Colonic mucosa (tissue), 4 donors: Measurements from ENCODE around the gene THBS3. TPM values are rescaled to one million over a fixed set of nuclear protein-coding genes. Genes with fewer than 3 reads are reported as not detected.

Experiments
- DNase-seq: peaks from one replicate; pipeline ENCODE4 v3.0.0-alpha.2; 2020
- H3K27ac ChIP-seq: fragments of 200-600 bp; one replicate; pipeline ENCODE4 v1.8.0; 2021
- H3K27me3 ChIP-seq: fragments of 200-600 bp; one replicate; pipeline ENCODE4 v1.8.0; 2021
- H3K36me3 ChIP-seq: fragments of 200-600 bp; one replicate; pipeline ENCODE4 v1.8.0; 2021
- H3K4me1 ChIP-seq: fragments of 200-600 bp; one replicate; pipeline ENCODE4 v1.8.0; 2021; ENCODE audit warnings: mild to moderate bottlenecking
- H3K4me3 ChIP-seq: fragments of 200-600 bp; one replicate; pipeline ENCODE4 v1.8.0; 2021
- H3K9ac ChIP-seq, 2 donors: one replicate each; pipeline ENCODE4 v1.7.0; 2013; ENCODE audit warnings: control low read depth in 2 of 2, low read depth in 2 of 2, low read length in 2 of 2
- H3K9me3 ChIP-seq: fragments of 200-600 bp; one replicate; pipeline ENCODE4 v1.8.0; 2021
- intact Hi-C: fragments of 100-400 bp; cut with DNase I; formaldehyde crosslinking; loops from one replicate; pipeline ENCODE4 v1.14.1; 2022
- total RNA-seq, 2 donors: library from RNA; stranded (reverse); fragmentation: NEBNext Ultra II Directional in 1 of 2; extraction: Animal tissue kit (Norgen Biotek cat#: 25700) in 1 of 2; gene quantifications; one replicate each; pipeline ENCODE4 v1.2.1, GENCODE V29; 2021
- TF ChIP-seq, protein P1 (sequence below): fragments of 200-600 bp; IDR thresholded peaks from one replicate; pipeline ENCODE4 v1.8.0; 2022; ENCODE audit warnings: antibody characterized with exemption, mild to moderate bottlenecking
- donor health status: healthy.
- donor health status: DM: no; HTN: no; CAD: no.
- donor health status: DM: no; HTN: no; CAD: no.

THBS3 gene
- total RNA-seq, 2 donors from 2014 or later: 12.2 to 16.0 TPM

DNA sequence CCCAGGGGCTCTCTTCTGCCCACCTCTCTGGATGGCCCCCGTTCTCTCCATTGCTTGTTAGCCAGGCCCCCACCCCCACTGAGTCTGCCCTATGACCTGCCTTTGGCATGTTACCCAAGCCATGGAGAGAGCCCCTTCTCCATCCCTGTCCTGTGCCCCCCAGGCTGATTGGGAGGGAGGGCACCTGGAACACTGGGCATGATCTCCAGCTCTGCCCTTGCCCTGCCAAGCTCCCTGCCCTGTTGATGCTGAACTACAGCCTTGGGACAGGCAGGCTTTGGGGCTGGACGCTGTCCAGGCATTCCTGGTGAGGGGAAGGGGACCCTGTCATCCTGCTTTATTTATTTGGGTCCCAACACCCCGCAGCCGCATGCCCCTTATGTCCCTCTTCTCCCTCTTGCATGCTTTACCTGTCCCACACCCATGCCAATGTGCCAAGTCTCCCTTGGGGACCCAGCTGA, 23.3 kb downstream of the THBS3 start:
- H3K27ac ChIP-seq: peak overlapping the region; percentile 55

GRCh38 chr1:155183775-155184221, 23.9 kb downstream of the THBS3 start:
- Histone ChIP-seq H3K27ac (no peak overlapping the region), H3K27me3 (no peaks in the 10 kb centered on the region), H3K36me3 (no peaks in the 10 kb centered on the region), H3K4me3 (no peak overlapping the region), H3K9ac (no peak overlapping the region), H3K9me3 (no peaks in the 10 kb centered on the region), H3K4me1 (peaks cover 8% of the 10 kb centered on the region)
- intact Hi-C loops: no loop called here
- DNase-seq: no peak
- TF ChIP-seq, protein P1, sequence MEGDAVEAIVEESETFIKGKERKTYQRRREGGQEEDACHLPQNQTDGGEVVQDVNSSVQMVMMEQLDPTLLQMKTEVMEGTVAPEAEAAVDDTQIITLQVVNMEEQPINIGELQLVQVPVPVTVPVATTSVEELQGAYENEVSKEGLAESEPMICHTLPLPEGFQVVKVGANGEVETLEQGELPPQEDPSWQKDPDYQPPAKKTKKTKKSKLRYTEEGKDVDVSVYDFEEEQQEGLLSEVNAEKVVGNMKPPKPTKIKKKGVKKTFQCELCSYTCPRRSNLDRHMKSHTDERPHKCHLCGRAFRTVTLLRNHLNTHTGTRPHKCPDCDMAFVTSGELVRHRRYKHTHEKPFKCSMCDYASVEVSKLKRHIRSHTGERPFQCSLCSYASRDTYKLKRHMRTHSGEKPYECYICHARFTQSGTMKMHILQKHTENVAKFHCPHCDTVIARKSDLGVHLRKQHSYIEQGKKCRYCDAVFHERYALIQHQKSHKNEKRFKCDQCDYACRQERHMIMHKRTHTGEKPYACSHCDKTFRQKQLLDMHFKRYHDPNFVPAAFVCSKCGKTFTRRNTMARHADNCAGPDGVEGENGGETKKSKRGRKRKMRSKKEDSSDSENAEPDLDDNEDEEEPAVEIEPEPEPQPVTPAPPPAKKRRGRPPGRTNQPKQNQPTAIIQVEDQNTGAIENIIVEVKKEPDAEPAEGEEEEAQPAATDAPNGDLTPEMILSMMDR: no peak

More for the DNA sequence above, 23.3 kb downstream of the THBS3 start:
- Histone ChIP-seq H3K4me3 (no peak overlapping the region), H3K27me3 (no peaks in the 10 kb centered on the region), H3K4me1 (peaks cover 8% of the 10 kb centered on the region), H3K9me3 (no peaks in the 10 kb centered on the region), H3K36me3 (no peaks in the 10 kb centered on the region), H3K9ac (peak overlapping the region in 1 of 2 donors; percentile 77)
- TF ChIP-seq, protein P1: no peak
- no peak for DNase-seq
- intact Hi-C loops: no loop called here

DNA sequence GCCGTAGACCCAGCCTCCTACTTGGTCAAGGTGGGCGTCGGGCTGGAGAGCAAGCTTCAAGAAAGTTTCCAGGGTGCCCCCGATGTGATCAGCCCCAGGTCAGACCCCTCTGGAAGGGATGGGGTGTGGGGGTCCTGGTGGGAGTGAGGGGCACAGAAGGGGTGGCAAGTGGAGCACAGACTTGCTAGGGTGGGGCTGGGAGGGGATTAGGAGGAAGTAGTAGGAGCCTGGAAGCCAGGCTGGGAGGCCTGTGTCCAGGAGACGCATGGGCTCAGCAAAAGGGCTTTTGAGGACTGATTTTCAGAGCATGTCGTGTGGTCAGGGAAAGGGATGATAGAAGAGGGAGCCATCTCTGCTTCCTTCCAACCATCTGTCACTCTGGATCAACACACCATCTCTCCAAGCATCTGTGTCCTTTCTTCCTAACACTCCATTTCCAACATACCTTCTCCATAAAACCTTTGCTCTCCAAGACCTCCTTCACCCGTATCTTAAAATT, 25.6 kb downstream of the THBS3 start:
- no peak overlapping the region for H3K4me3 ChIP-seq
- TF ChIP-seq, protein P1: no peak
- DNase-seq: no peak
- H3K4me1 ChIP-seq: peaks cover 9% of the 10 kb centered on the region
- H3K9ac ChIP-seq: no peak overlapping the region
- no peak overlapping the region for H3K27ac ChIP-seq
- no peaks in the 10 kb centered on the region for H3K27me3 ChIP-seq
- H3K9me3 ChIP-seq: no peaks in the 10 kb centered on the region
- intact Hi-C loops: no loop called here
- H3K36me3 ChIP-seq: no peaks in the 10 kb centered on the region

DNA sequence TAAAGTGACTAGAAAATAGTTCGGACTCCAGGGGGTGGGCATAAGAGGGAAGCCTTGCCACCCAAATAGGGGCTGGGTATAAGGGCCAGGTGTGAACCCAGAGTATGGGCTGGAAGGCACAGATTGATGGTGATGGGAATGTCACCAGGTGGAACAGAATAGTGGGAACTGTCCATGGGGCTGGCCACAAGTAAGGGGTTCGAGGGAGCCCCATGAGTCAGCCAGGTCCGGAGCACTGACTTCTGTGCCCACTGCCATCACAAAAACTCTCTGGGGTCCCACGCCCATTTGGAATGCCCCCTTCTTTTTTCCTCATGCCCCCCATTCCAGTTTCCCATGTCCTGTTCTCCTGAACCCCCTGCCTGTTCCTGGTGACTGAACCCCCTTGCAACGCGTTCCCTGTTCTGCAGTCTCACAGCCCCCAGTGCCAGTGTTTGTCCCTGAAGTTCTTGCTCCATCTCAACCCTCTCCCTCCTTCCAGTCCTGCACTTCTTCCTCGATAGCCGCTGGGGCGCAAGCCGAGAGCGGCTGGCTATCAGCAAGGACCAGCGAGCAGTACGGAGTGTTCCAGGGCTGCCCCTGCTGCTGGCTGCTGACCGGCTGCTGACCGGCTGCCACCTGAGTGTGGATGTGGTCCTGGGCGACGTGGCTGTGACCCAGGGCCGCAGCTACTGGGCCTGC, 26.2 kb downstream of the THBS3 start:
- DNase-seq: no peak
- Histone ChIP-seq H3K27ac (no peak overlapping the region), H3K9me3 (no peaks in the 10 kb centered on the region), H3K4me3 (no peak overlapping the region), H3K27me3 (no peaks in the 10 kb centered on the region), H3K36me3 (no peaks in the 10 kb centered on the region), H3K4me1 (peaks cover 11% of the 10 kb centered on the region), H3K9ac (no peak overlapping the region)
- TF ChIP-seq, protein P1: no peak
- intact Hi-C loops: no loop called here

DNA sequence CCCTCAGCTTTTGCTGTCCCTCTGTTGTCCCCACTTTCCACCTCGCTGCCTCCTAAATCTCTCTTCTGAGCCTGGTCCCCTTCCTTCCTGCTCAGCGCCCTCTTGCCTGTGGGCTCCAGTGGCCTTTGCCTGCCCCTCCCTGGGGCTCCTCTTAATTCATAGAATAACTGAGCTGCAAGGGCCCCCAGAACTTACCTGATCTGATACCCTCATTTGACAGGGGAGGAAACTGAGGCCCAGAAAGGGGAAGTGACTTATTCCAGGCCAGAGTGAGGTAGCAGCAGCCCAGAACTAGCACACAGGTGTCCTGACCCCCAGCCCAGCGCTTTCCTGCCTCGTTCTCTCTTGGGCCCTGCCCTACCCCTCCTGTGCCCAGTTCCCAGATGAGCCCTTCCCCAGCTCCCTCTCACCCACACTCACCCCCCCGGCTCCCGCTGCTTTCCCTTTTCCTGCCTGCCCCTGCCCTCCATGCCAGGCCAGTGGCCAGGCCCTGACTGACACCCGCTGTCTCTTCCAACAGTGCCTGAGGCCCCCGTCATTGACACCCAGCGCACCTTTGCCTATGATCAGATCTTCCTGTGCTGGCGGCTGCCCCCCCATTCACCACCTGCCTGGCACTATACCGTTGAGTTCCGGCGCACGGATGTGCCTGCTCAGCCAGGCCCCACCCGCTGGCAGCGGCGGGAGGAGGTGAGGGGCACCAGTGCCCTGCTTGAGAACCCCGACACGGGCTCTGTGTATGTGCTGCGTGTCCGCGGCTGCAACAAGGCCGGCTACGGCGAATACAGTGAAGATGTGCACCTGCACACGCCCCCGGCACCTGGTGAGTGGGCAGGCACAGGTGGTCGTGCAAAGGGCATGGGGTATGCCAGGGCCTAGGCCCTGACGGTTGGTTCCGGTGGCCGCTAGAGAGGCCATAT, 28.3 kb downstream of the THBS3 start:
- Histone ChIP-seq H3K36me3 (no peaks in the 10 kb centered on the region), H3K27ac (no peak overlapping the region), H3K4me3 (no peak overlapping the region), H3K9me3 (no peaks in the 10 kb centered on the region), H3K4me1 (peaks cover 6% of the 10 kb centered on the region), H3K9ac (no peak overlapping the region), H3K27me3 (no peaks in the 10 kb centered on the region)
- TF ChIP-seq, protein P1: no peak
- peak; percentile 19 for DNase-seq
- intact Hi-C loops: no loop called here
